Nephron (organoid): ENCODE data around the gene PARVB.

Experiments used
- H3K27ac Mint-ChIP-seq, 3 experiments: 2 replicates each; pipeline ENCODE4 v1.8.0; 2020; ENCODE audit warnings: mixed read lengths in 3 of 3, mild to moderate bottlenecking in 2 of 3, moderate library complexity in 1 of 3
- H3K27me3 Mint-ChIP-seq: 2 replicates; pipeline ENCODE4 v1.8.0; 2021; ENCODE audit warnings: low read depth, mild to moderate bottlenecking, moderate library complexity, mixed read lengths
- H3K36me3 Mint-ChIP-seq: 2 replicates; pipeline ENCODE4 v1.8.0; 2020; ENCODE audit warnings: low read depth, mixed read lengths
- H3K4me1 Mint-ChIP-seq: 2 replicates; pipeline ENCODE4 v1.8.0; 2020; ENCODE audit warnings: mixed read lengths
- H3K4me3 Mint-ChIP-seq, 3 experiments: 2 replicates each; pipeline ENCODE4 v1.8.0; 2020; ENCODE audit warnings: mild to moderate bottlenecking in 3 of 3, mixed read lengths in 3 of 3, moderate library complexity in 2 of 3
- H3K9me3 Mint-ChIP-seq: 2 replicates; pipeline ENCODE4 v1.8.0; 2020; ENCODE audit warnings: mixed read lengths
- TF ChIP-seq, protein P1 (sequence below), 3 experiments: fragments of 200-600 bp; sonication (generic); IDR thresholded peaks; one replicate each; pipeline ENCODE4 v1.5.0; 2021; ENCODE audit warnings: antibody characterized with exemption in 3 of 3; ENCODE audit not compliant: unreplicated experiment in 3 of 3

PARVB gene

DNA sequence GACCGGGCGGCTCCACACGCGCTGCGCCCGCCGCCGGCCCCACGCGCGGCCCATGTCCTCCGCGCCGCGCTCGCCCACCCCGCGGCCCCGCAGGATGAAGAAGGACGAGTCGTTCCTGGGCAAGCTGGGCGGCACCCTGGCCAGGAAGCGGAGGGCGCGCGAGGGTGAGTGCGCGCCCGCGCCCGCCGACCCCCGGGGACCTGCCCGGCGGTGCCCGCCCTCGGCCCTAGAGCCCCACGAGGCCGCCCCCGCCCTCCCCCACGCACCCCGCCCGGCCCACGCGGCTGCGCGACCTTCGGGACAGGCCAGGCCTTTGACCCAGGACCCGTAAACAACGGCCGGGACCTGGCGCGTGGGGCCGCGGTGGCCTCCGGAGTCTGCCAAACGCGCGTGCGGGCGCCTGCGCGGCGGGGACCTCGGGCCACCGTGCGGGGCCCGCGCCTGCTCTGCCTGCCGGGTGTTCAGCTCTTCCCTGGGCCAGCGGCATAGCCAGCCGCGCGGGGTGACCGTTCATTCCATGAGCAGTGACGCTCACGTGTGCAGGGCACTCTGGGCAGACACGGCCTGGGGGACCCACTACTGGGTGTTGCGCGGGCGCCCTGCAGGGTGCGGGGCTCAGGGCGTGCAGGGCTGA, at the start of gene PARVB:
Gene PARVB, plus strand, starts transcription at position 15 of the 634 bp plus-strand sequence. Its CDS starts 38 bp downstream, at position 53.
- peaks cover 9% of the 10 kb centered on the region for H3K27me3 Mint-ChIP-seq
- H3K4me3 Mint-ChIP-seq, result peak within 1 kb of the TSS; percentile 82 to 83 (median 82)
- no peaks in the 10 kb centered on the region for H3K36me3 Mint-ChIP-seq
- H3K27ac Mint-ChIP-seq, result peak within 1 kb of the TSS in 1 of 3 experiments; percentile 72
- H3K9me3 Mint-ChIP-seq, result no peaks in the 10 kb centered on the region
- TF ChIP-seq, protein P1, sequence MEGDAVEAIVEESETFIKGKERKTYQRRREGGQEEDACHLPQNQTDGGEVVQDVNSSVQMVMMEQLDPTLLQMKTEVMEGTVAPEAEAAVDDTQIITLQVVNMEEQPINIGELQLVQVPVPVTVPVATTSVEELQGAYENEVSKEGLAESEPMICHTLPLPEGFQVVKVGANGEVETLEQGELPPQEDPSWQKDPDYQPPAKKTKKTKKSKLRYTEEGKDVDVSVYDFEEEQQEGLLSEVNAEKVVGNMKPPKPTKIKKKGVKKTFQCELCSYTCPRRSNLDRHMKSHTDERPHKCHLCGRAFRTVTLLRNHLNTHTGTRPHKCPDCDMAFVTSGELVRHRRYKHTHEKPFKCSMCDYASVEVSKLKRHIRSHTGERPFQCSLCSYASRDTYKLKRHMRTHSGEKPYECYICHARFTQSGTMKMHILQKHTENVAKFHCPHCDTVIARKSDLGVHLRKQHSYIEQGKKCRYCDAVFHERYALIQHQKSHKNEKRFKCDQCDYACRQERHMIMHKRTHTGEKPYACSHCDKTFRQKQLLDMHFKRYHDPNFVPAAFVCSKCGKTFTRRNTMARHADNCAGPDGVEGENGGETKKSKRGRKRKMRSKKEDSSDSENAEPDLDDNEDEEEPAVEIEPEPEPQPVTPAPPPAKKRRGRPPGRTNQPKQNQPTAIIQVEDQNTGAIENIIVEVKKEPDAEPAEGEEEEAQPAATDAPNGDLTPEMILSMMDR (IDR thresholded peaks at IDR 0.05; ENCODE audit: unreplicated experiment in 3 of 3), result no peak
- peaks cover 31% of the 10 kb centered on the region for H3K4me1 Mint-ChIP-seq

GRCh38 chr22:43975041-43975440, 49.1 kb upstream of the PARVB start:
- H3K9me3 Mint-ChIP-seq, result no peaks in the 10 kb centered on the region
- H3K4me3 Mint-ChIP-seq, result no peak overlapping the region
- no peak overlapping the region for H3K27ac Mint-ChIP-seq
- TF ChIP-seq, protein P1 (IDR thresholded peaks at IDR 0.05; ENCODE audit: unreplicated experiment in 3 of 3), result no peak
- no peaks in the 10 kb centered on the region for H3K4me1 Mint-ChIP-seq
- H3K27me3 Mint-ChIP-seq, result no peaks in the 10 kb centered on the region
- peaks cover 61% of the 10 kb centered on the region for H3K36me3 Mint-ChIP-seq

GRCh38 chr22:43976861-43977795, 47.0 kb upstream of the PARVB start:
- no peak overlapping the region for H3K4me3 Mint-ChIP-seq
- no peaks in the 10 kb centered on the region for H3K4me1 Mint-ChIP-seq
- no peaks in the 10 kb centered on the region for H3K27me3 Mint-ChIP-seq
- TF ChIP-seq, protein P1 (IDR thresholded peaks at IDR 0.05; ENCODE audit: unreplicated experiment in 3 of 3), result no peak
- peaks cover 65% of the 10 kb centered on the region for H3K36me3 Mint-ChIP-seq
- no peaks in the 10 kb centered on the region for H3K9me3 Mint-ChIP-seq
- H3K27ac Mint-ChIP-seq, result no peak overlapping the region

- no peak overlapping the region for H3K4me3 Mint-ChIP-seq
- H3K9me3 Mint-ChIP-seq, result no peaks in the 10 kb centered on the region
- TF ChIP-seq, protein P1 (IDR thresholded peaks at IDR 0.05; ENCODE audit: unreplicated experiment in 3 of 3), result no peak
- no peaks in the 10 kb centered on the region for H3K27me3 Mint-ChIP-seq
- no peaks in the 10 kb centered on the region for H3K4me1 Mint-ChIP-seq
- H3K27ac Mint-ChIP-seq, result no peak overlapping the region
- H3K36me3 Mint-ChIP-seq, result peaks cover 61% of the 10 kb centered on the region
Observed at GRCh38 chr22:43978558-43978957, 45.5 kb upstream of the PARVB start.

GRCh38 chr22:43980579-43980978, 43.5 kb upstream of the PARVB start:
- Mint-ChIP-seq H3K9me3 (no peaks in the 10 kb centered on the region), H3K27ac (no peak overlapping the region), H3K4me3 (no peak overlapping the region), H3K36me3 (peaks cover 63% of the 10 kb centered on the region), H3K27me3 (no peaks in the 10 kb centered on the region), H3K4me1 (no peaks in the 10 kb centered on the region)
- TF ChIP-seq, protein P1 (IDR thresholded peaks at IDR 0.05; ENCODE audit: unreplicated experiment in 3 of 3), result no peak
